Measurements from ENCODE around the gene ADAMTS4.
A peak's percentile ranks its signal among the peaks of the same experiment; 100 is the strongest.

The ADAMTS4 gene

GRCh38 chr1:161171191-161171590 is 27.7 kb downstream of the ADAMTS4 start:
- DNase-seq = no peak

GRCh38 chr1:161168906-161169305 is 29.9 kb downstream of the ADAMTS4 start:
- no peak for DNase-seq

GRCh38 chr1:161166669-161167548 is 31.9 kb downstream of the ADAMTS4 start:
- no peak for DNase-seq

GRCh38 chr1:161165742-161166668 is 32.8 kb downstream of the ADAMTS4 start, which contains the start of gene PPOX:
Gene PPOX, plus strand, starts transcription at chr1:161166426. Its CDS starts 422 bp downstream, at chr1:161166848.
- DNase-seq = peak; percentile 94

- DNase-seq = no peak
Measured at GRCh38 chr1:161164901-161165610, 33.8 kb downstream of the ADAMTS4 start.

- DNase-seq = no peak
Measured at GRCh38 chr1:161163793-161164192, 35.1 kb downstream of the ADAMTS4 start.

- DNase-seq = no peak
Measured at GRCh38 chr1:161162806-161163205, 36.0 kb downstream of the ADAMTS4 start.

GRCh38 chr1:161162052-161162451 is 36.8 kb downstream of the ADAMTS4 start:
- DNase-seq = no peak

- DNase-seq = no peak
Measured at GRCh38 chr1:161161652-161162051, 37.2 kb downstream of the ADAMTS4 start.

- no peak for DNase-seq
Measured at GRCh38 chr1:161160671-161161145, 38.1 kb downstream of the ADAMTS4 start.

GRCh38 chr1:161159913-161160243 is 39.0 kb downstream of the ADAMTS4 start:
- no peak for DNase-seq

GRCh38 chr1:161159087-161159912 is 39.6 kb downstream of the ADAMTS4 start, which contains the start of gene USP21:
Gene USP21, plus strand, starts transcription at chr1:161159500. Its CDS starts 1,141 bp downstream, at chr1:161160641.
- peak; percentile 85 for DNase-seq

- DNase-seq = no peak
Measured at GRCh38 chr1:161158316-161159010, 40.4 kb downstream of the ADAMTS4 start.

GRCh38 chr1:161157867-161158266 is 41.0 kb downstream of the ADAMTS4 start:
- DNase-seq = no peak

GRCh38 chr1:161153682-161154337 is 45.0 kb downstream of the ADAMTS4 start, which contains the start of gene UFC1:
Gene UFC1, plus strand, starts transcription at chr1:161153978. Its CDS starts 20 bp downstream, at chr1:161153998.
- peak; percentile 94 for DNase-seq

GRCh38 chr1:161153176-161153575 is 45.7 kb downstream of the ADAMTS4 start:
- DNase-seq = no peak

GRCh38 chr1:161145832-161146231 is 53.0 kb downstream of the ADAMTS4 start:
- no peak for DNase-seq

GRCh38 chr1:161140755-161141400 is 58.0 kb downstream of the ADAMTS4 start:
- no peak for DNase-seq

GRCh38 chr1:161139766-161140165 is 59.1 kb downstream of the ADAMTS4 start:
- no peak for DNase-seq

- DNase-seq = no peak
Measured at GRCh38 chr1:161138431-161138830, 60.4 kb downstream of the ADAMTS4 start.
